Activated effector memory CD4-positive, alpha-beta T cell treated with Interleukin-2 at 50 U/mL for 16 hours (primary cell): ENCODE data around the gene YY1.
A peak's percentile ranks its signal among the peaks of the same experiment; 100 is the strongest.
"Not testable (repeated sequence)": the region's sequence is repeated elsewhere in the genome, so short reads cannot be mapped to it uniquely, and the experiment has no call there.

Source experiments
- DNase-seq: peaks from one replicate; pipeline ENCODE4 v3.0.0-alpha.2; 2020

Gene YY1

GRCh38 chr14:100285021-100285912, 46.3 kb downstream of the YY1 start:
- DNase-seq: peak; percentile 71

GRCh38 chr14:100285913-100286400, 47.0 kb downstream of the YY1 start:
- DNase-seq: no peak

- no peak for DNase-seq
These were observed 47.7 kb downstream of the YY1 start for GRCh38 chr14:100286484-100287191.

GRCh38 chr14:100287202-100287997, 48.5 kb downstream of the YY1 start:
- no peak for DNase-seq

GRCh38 chr14:100287998-100288295, 49.0 kb downstream of the YY1 start:
- DNase-seq: not testable (repeated sequence)

GRCh38 chr14:100288382-100289185, 49.6 kb downstream of the YY1 start:
- DNase-seq: no peak

GRCh38 chr14:100289916-100290606, 51.1 kb downstream of the YY1 start:
- DNase-seq: no peak

GRCh38 chr14:100290607-100291304, 51.8 kb downstream of the YY1 start:
- DNase-seq: no peak

GRCh38 chr14:100291305-100292075, 52.5 kb downstream of the YY1 start:
- no peak for DNase-seq

GRCh38 chr14:100292301-100292775, 53.4 kb downstream of the YY1 start:
- DNase-seq: no peak

GRCh38 chr14:100292776-100293461, 54.0 kb downstream of the YY1 start:
- DNase-seq: no peak

GRCh38 chr14:100293497-100294212, 54.7 kb downstream of the YY1 start:
- no peak for DNase-seq

- no peak for DNase-seq
These were observed 55.4 kb downstream of the YY1 start for GRCh38 chr14:100294213-100294962.

- no peak for DNase-seq
These were observed 56.0 kb downstream of the YY1 start for GRCh38 chr14:100294963-100295330.

- DNase-seq: no peak
These were observed 56.6 kb downstream of the YY1 start for GRCh38 chr14:100295376-100296105.

GRCh38 chr14:100296106-100296651, 57.2 kb downstream of the YY1 start:
- DNase-seq: no peak

GRCh38 chr14:100296729-100297128, 57.8 kb downstream of the YY1 start:
- not testable (repeated sequence) for DNase-seq
